ENCODE data around the gene ZSCAN26. TPM values are rescaled to one million over a fixed set of nuclear protein-coding genes. Genes with fewer than 3 reads are reported as not detected.

The ZSCAN26 gene
- total RNA-seq, 1 donor from 2014 or later = 20.5 TPM

DNA sequence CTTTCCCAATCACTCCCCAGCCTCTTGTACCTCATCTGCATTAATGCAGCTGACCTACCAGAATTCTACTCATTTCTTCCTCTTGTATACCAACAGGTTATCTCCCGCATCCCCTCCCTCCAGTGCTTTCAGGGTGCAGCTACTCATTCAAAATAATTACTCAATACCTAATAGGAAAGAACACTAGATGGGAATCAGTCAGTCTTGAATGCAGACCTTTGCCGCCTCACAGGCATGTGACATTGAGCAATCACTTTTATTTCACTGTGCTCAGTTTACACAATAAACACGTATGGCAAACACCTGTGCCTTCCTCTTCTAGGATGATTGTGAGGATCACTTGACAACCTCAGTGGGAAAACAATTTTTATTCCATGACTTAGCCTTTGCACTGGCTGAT lies 55.7 kb downstream of the ZSCAN26 start:
- DNase-seq = no peak

DNA sequence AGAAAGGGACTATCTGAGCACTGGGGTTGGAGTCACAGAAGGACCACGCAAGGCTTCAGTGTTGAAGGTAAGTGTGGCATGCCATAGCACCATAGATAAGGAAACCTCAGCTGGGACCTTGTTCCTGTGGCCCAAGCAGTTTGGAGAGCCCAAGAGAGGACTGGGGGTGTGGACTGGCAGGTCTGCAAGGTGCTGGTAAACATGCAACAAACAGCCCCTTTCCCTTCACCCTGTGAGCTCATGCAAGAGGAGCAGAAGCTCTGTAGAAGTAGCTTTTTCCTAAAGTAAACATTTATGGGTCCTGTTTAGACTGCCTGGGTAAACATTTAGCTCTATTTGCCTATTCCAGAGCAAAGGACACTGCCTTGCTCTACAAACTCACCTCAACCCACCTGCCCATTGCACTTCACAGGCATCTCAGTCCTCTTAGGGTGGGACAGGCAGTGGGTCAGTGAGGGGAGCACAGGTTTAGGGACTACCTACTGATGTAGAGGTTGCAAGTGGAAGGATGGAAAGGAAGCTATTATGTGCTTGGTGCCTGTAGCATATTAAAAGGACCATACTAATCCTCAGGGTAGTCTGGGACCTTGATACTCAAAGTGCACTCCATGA lies 57.0 kb downstream of the ZSCAN26 start:
- DNase-seq = no peak

DNA sequence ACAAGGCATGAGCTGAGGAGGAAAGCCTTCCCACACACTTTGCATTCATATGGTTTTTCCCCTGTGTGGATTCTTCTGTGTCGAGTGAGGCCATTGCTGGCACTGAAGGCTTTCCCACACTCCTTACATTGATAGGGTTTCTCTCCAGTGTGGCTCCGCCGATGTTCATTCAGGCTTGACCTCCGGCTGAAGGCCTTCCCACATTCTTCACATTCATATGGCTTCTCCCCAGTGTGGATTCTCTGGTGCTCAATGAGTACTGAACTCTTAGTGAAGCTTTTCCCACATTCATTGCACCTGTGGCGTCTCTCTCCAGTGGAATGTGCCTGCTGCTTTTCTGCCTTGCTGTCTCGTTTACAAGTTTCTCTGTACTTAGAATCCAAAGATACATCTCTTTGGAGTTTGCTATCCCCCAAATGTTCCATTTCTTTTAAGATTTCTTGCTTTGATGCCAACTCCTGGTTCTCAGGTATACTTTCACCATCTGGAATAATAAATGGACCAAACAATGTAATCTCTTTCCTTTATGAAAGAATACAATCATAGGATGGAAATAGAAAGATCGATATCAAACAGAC lies 59.5 kb downstream of the ZSCAN26 start:
- DNase-seq = no peak

Small RNA genes within 50 kb of the gene (small RNA-seq; reads per million reads assigned to genes)
- not detected for gene AL021997.1 (ENCODE audit: low replicate concordance)
- gene AL021997.2 (ENCODE audit: low replicate concordance) = not detected

Other genes starting within 250 kb of the ZSCAN26 start
- 0.72 TPM for gene ZNF165, start 186.6 kb upstream of the ZSCAN26 start, total RNA-seq
- gene ZSCAN16, start 142.5 kb upstream of the ZSCAN26 start, total RNA-seq = 3.5 TPM
- gene ZKSCAN8, start 125.3 kb upstream of the ZSCAN26 start, total RNA-seq = 29.8 TPM
- 21.3 TPM for gene ZSCAN9, start 41.9 kb upstream of the ZSCAN26 start, total RNA-seq
- gene ZKSCAN4, start 14.9 kb upstream of the ZSCAN26 start, total RNA-seq = 4.8 TPM
- 0.62 TPM for gene NKAPL, start 7.8 kb upstream of the ZSCAN26 start, total RNA-seq
- 8.5 TPM for gene PGBD1, start 14.4 kb downstream of the ZSCAN26 start, total RNA-seq
- gene ZSCAN31, start 69.0 kb downstream of the ZSCAN26 start, total RNA-seq = 14.3 TPM
- 9.8 TPM for gene ZKSCAN3, start 82.8 kb downstream of the ZSCAN26 start, total RNA-seq
- gene ZSCAN12, start 132.6 kb downstream of the ZSCAN26 start, total RNA-seq = 11.8 TPM
- gene ZSCAN23, start 176.3 kb downstream of the ZSCAN26 start, total RNA-seq = 7.3 TPM
- gene GPX6, start 248.7 kb downstream of the ZSCAN26 start, total RNA-seq = not detected

Measured in tongue (tissue), 3 donors.